ENCODE data around the gene CCL19.
A peak's percentile ranks its signal among the peaks of the same experiment; 100 is the strongest.
"Not testable (repeated sequence)": the region's sequence is repeated elsewhere in the genome, so short reads cannot be mapped to it uniquely, and the experiment has no call there.

Gene CCL19

GRCh38 chr9:34690983-34691935 lies at the start of gene CCL19:
Gene CCL19 (minus strand): TSS chr9:34691276. CDS start chr9:34691139, 137 bp downstream.
- no peak for DNase-seq

DNA sequence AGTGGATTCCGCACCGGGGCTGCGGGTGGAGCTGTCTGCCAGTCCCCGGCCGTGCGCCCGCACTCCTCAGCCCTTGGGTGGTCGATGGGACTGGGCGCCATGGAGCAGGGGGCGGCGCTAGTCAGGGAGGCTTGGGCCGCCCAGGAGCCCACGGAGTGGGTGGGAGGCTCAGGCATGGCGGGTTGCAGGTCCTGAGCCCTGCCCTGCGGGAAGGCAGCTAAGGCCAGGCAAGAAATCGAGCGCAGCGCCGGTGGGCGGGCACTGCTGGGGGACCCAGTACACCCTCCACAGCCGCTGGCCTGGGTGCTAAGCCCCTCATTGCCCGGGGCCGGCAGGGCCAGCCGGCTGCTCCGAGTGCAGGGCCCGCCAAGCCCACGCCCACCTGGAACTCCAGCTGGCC lies 49.1 kb upstream of the CCL19 start:
- DNase-seq, result not testable (repeated sequence)

DNA sequence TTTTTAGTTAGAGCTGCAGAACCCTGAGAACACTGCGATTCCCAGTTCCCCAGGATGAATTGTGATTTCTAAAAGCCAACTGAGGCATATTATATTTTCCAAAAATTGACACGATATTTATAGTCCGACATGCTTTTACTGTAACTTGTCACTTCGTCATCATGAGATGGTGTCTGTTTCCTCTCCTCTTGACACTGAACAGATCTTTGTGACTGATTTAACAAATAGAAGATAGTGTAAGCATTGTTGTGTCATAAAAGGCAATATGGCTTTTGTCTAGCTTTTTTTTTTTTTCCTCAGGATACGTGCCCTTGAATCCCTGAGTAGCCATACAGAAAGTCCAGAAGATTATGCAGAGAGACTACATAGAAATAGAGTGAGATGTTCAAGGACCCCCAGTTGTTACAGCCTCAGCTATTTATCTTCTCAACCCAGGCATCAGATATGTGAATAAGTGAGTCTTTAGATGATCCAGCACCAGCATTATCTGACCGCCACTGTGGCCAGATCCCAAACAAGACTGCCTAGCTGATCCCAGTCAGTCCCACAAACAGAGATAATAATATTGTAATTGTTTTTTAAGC lies 46.7 kb upstream of the CCL19 start:
- no peak for DNase-seq

GRCh38 chr9:34734720-34735119 lies 43.6 kb upstream of the CCL19 start:
- DNase-seq, result no peak

DNA sequence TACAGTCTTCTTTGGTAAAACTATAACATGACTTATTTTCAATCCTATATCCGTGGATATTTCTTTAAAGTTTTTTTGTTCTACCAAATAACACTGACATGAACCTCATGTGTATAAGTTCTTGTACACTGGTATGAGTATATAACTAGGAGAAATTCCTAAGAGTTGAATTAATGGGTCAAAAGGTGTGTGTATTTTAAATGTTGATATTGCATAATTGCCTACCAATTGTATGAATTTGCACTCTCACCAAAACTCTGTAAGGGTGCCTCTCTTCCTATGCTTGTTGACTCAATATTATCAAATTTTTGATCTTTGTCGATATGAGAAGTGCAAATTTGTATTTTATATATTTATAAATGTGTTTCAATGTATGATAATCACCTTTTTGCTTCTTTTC lies 41.8 kb upstream of the CCL19 start:
- no peak for DNase-seq

DNA sequence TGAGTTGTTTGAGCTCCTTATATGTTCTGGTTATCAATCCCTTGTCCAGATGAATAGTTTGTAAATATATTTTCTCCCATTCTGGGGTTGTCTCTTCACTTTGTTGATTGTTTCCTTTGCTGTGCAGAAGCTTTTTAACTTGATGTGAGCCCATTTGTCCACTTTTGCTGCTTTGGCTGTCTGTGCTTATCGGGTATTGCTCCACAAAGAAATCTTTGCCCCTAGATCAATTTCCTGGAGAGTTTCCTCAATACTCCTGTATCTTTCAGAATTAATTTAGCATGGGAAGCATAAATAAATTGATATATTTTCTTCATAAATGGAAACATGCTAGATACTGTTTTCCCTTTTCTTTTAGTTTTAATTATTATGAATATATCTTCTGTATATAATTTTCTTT lies 41.4 kb upstream of the CCL19 start:
- no peak for DNase-seq

GRCh38 chr9:34723141-34723540 lies 32.1 kb upstream of the CCL19 start:
- DNase-seq, result no peak

- not testable (repeated sequence) for DNase-seq
Measured at GRCh38 chr9:34719769-34720025, 28.6 kb upstream of the CCL19 start.

DNA sequence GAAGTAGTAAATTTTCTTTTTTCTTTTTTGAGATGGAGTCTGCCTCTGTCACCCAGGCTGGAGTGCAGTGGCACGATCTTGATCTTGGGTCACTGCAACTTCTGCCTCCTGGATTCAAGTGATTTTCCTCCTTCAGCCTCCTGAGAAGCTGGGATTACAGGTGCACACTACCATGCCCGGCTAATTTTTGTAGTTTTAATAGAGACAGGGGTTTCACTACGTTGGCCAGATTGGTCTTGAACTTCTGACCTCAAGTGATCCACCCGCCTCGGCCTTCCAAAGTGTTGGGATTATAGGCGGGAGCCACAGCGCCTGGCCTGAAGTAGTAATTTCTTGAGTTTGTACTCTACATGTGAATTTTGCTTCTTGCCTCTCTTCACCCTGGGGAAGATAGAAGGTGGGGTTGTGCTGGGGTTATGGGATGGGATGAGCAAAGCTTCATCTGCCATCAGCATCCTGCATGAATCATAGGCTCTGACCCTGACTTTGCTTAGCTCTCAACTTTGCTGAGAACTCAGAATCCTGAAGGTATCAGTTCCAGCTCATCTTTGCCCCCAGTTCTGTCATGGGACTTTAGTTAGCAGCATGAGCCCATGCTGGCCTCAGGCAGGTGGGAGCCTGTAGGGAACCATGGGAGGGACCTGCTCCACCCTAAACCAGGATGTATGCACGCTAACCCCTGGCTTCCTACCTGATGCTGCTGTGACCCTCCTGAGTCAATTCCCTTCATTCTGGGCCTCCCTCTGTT lies 28.1 kb upstream of the CCL19 start:
- DNase-seq, result no peak

DNA sequence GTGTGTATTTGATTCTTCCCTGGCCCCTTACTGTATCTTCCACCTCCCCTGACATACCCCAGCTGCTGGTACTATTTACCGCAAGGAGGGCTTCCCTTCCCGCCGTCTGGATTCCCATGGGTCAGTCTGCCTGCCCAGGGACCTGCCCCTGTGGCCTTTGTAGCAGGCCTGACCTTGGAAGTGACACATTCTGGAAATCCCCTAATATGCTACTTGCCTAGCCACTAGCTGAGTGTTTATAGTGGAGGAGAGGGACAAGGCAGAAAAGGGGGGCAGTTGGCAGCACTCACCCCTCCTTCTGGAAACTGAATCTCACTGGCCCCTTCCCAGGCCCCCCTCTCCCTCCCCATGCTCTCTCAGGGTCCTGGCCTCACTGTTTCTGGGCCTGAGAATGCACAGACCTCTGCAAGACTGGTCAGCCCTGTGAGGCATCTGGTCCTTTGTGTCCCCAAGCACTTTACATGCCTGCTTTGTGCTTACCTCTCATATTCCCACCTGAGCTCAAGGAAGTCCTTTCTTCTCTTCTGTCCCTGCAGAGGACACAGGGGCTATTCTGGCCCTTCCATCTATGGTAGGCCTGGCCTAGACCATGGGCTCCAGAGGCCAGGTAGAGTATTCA lies 27.0 kb upstream of the CCL19 start:
- no peak for DNase-seq

GRCh38 chr9:34716711-34717110 lies 25.6 kb upstream of the CCL19 start:
- DNase-seq, result no peak

GRCh38 chr9:34715639-34716215 lies 24.7 kb upstream of the CCL19 start:
- DNase-seq, result no peak

- DNase-seq, result no peak
Measured at GRCh38 chr9:34714007-34714406, 22.9 kb upstream of the CCL19 start.

DNA sequence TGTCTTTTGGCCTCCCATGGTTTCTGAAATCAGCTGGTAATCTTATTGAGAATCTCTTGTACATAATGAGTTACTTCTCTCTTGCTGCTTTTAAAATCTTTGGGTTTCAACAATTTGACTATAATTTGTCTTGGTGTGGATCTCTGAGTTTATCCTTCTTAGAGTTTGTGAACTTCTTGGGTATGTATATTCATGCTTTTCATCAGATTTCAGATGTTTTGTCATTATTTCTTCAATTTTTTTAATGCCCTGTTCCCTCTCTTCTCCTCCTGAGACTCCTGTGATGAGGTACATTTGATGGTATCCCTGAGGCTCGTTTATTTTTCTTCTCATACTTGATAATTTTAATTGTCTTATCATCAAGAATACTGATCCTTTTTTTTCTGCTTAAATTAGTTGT lies 21.1 kb upstream of the CCL19 start:
- no peak for DNase-seq

DNA sequence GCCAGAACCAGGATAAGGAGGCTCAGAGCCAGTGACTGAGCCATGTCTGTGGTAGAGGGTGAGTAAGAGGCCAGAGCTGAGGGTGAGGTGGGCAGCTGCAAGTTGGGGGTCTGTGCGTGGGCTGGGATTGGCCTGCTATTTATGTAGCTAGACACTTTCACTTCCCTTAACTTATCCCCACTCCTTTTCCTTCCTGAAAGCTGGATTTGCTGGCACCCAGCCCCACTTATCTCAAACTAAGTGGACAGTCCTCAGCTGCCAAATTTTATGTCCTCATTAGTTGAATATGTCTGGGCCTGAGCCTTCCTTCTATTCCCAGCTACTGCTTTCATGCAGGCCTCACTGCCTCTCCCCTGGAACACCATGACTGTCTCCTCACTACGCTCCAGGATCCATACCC lies 18.9 kb upstream of the CCL19 start, which contains the start of gene CCL21:
Gene CCL21 (minus strand): TSS at position 114 of the 400 bp plus-strand sequence. CDS start 70 bp downstream, at position 44.
- no peak for DNase-seq

DNA sequence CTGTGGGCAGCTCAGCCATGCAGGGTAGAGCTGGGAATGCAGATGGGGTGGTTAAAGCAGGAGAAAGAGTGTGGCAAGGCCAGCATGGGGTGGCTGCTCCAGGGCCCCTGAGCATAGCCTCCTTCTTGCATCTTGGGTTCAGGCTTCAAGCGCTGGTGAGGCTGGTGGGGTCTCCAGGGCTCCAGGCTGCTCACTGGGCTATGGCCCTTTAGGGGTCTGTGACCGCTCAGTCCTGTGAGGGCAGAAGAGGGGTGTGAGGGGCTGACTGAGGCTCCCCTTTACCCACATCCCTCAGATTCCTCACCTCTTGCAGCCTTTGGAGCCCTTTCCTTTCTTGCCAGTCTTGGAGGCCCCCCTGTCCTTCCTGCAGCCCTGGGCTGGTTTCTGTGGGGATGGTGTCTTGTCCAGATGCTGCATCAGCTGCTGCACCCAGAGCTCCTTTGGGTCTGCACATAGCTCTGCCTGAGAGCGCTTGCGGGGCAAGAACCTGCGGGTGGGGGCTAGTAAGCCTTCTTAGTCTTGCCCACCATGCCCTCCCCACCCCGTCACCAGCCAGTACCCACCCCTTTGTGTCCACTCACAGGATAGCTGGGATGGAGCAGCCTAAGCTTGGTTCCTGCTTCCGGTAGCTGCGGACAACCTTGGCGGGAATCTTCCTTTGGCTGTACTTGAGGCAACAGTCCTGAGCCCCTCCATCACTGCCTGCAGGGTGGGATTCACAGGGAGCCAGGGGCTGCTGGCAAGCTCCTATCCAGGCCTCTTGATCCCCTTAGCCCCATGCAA lies 18.3 kb upstream of the CCL19 start:
- DNase-seq, result no peak

GRCh38 chr9:34707130-34707529 lies 16.1 kb upstream of the CCL19 start:
- no peak for DNase-seq

GRCh38 chr9:34701769-34702736 lies 11.0 kb upstream of the CCL19 start:
- DNase-seq, result peak; percentile 87

DNA sequence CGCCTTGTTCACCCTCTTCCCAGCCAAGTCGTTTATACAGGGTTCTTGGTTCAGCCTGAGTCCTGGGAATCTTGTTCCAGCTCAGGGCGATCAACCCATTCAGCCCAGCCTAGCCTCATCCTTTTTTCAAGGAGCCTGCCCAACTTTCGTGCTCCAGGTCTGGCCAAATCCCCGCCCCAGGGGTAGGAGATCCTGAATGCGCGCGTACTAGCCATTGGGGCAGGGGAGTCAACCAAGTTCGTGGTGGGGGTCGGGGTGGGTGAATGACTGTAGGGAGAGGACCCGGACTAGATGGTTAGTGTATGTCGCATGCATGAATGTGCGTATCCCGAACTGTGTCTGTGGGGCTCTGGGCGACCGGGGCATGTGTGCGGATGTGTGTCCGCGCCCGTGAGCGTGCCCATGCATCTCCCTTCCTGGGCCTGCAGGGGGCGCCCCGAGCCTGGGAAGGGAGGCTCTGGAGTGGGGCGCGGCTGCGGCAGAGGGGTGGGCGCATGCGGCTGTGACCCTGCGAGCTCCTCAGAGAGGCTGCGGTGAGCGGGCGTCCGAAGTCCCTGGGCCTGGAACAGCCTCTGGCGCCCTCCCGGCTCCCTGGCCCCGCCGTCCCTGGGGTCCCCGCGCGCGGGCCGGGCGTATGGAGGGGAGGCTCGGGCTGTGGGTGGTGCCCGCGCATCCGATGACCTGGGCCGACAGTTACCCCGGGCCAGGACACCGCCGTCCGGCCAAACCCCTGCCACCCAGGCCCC lies 10.1 kb upstream of the CCL19 start:
- DNase-seq, result peak; percentile 82

- no peak for DNase-seq
Measured at GRCh38 chr9:34694811-34695210, 3.7 kb upstream of the CCL19 start.

All from CD4-positive, alpha-beta T cell treated with Interleukin-17A for 4 hours (primary cell).